ENCODE data around the gene HLTF.
"Not testable (repeated sequence)": the region's sequence is repeated elsewhere in the genome, so short reads cannot be mapped to it uniquely, and the experiment has no call there.

The HLTF gene

GRCh38 chr3:148990236-148990635 is 96.1 kb downstream of the HLTF start:
- no peak for DNase-seq

- DNase-seq = not testable (repeated sequence)
These were observed 98.8 kb downstream of the HLTF start for GRCh38 chr3:148987551-148987950.

DNA sequence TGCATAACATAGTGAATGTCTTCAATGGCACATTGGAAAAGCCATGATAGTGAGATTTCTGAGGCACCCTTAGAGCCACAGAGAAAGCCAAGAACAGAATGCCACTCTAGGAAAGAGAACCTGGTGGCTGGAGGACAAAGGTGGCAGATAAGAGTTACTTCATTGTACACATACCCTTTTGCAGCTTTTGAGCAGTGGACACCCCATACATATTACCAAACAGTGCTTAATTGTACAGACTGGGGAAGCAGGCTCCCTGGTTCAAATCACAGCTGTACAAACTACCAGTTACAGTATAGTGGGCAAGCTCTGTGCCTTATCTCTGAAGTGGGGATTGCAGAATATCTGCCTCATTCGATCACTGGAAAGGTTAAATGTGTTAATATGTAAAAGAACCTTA is 105.1 kb downstream of the HLTF start:
- DNase-seq = no peak

Measured in stimulated activated CD4-positive, alpha-beta T cell treated with anti-CD3 and anti-CD28 coated beads, Interleukin-4, amount 100 ng/mL, for 1 hour (primary cell).